PC-3 (cell line): ENCODE results near the gene NOL4L.

Experiments used
- CTCF ChIP-seq: fragments of 300-600 bp; sonication (generic); conservative IDR thresholded peaks from 2 replicates; pipeline ENCODE4 v1.5.1; 2017; ENCODE audit warnings: antibody characterized with exemption, low read depth, mild to moderate bottlenecking, low read length
- EZH2 ChIP-seq: fragments of 300-600 bp; sonication (generic); IDR thresholded peaks from one replicate; pipeline ENCODE4 v1.6.1; 2017; ENCODE audit warnings: antibody characterized with exemption, mild to moderate bottlenecking, low read length; ENCODE audit not compliant: unreplicated experiment
- EZH2phosphoT487 ChIP-seq: fragments of 300-600 bp; sonication (generic); IDR thresholded peaks from 2 replicates; pipeline ENCODE4 v1.6.1; 2018; ENCODE audit warnings: mild to moderate bottlenecking, antibody characterized with exemption, low read length, borderline replicate concordance

- no peak for TF ChIP-seq CTCF
- no peak for TF ChIP-seq EZH2
- no peak for TF ChIP-seq EZH2phosphoT487
These were observed 111.0 kb downstream of the NOL4L start for GRCh38 chr20:32474009-32474716.
